Endothelial cell of umbilical vein (primary cell): ENCODE data around the gene DSG3. TPM values are rescaled to one million over a fixed set of nuclear protein-coding genes. Genes with fewer than 3 reads are reported as not detected.
A peak's percentile ranks its signal among the peaks of the same experiment; 100 is the strongest.

Experiments used
- BruUV-seq: library from RNA; stranded (reverse); fragments of 400-500 nt; replicated peaks from 2 replicates; lab custom pipeline; 2021; lab: Mats Ljungman, UMichigan
- CTCF ChIA-PET: fragments of 300-600, 350-600 bp; sonication (Branson Sonifier 250); formaldehyde crosslinking; loops from one replicate; lab custom pipeline; 2021; ENCODE audit warnings: antibody characterized with exemption, inconsistent platforms; lab: Charles Lee
- POLR2A ChIA-PET: fragments of 300-600, 350-600 bp; sonication (Branson Sonifier 250); formaldehyde crosslinking; loops from one replicate; lab custom pipeline; 2021; ENCODE audit warnings: antibody characterized with exemption, inconsistent platforms; lab: Charles Lee
- DNase-seq: peaks from one replicate; pipeline ENCODE4 v3.0.0-alpha.2; 2011; ENCODE audit warnings: low read depth, low spot score
- FAIRE-seq: peaks from 2 replicates; lab custom pipeline; 2011; peaks lifted over from hg19 to GRCh38; lab: Jason Lieb, UNC
- H2AFZ ChIP-seq: 2 replicates; pipeline ENCODE4 v1.6.0; 2012; ENCODE audit warnings: low read depth, low read length, control low read depth, inconsistent platforms
- H3K27ac ChIP-seq: 2 replicates; pipeline ENCODE4 v1.5.1; 2011; ENCODE audit warnings: low read depth, mild to moderate bottlenecking, control low read depth, low read length, moderate library complexity; ENCODE audit not compliant: insufficient read depth
- H3K27me3 ChIP-seq, 2 experiments: 2 replicates each; pipeline versions ENCODE4 v1.6.0 to v1.6.1; 2011; ENCODE audit warnings: low read length in 2 of 2, mixed read lengths in 1 of 2; ENCODE audit not compliant: control insufficient read depth in 2 of 2, insufficient read depth in 2 of 2
- H3K36me3 ChIP-seq, 2 experiments: 2 replicates in 1 of 2; 3 replicates in 1 of 2; pipeline ENCODE4 v1.5.1; 2011; ENCODE audit warnings: low read length in 2 of 2, mild to moderate bottlenecking in 1 of 2, moderate library complexity in 1 of 2; ENCODE audit not compliant: control insufficient read depth in 2 of 2, insufficient read depth in 2 of 2; ENCODE audit errors: extremely low read depth in 1 of 2
- H3K4me1 ChIP-seq: 3 replicates; pipeline ENCODE4 v1.5.1; 2011; ENCODE audit warnings: mild to moderate bottlenecking, low read length; ENCODE audit not compliant: control insufficient read depth, insufficient read depth; ENCODE audit errors: extremely low read depth
- H3K4me2 ChIP-seq: 2 replicates; pipeline ENCODE4 v1.6.1; 2011; ENCODE audit warnings: low read length, control low read depth, mixed read lengths; ENCODE audit not compliant: insufficient read depth
- H3K4me3 ChIP-seq, 3 experiments: fragments of 200-600 bp in 1 of 3; sonication (generic), shearing (Covaris generic) in 1 of 3; replicated peaks in 1 of 3; 2 replicates each; pipeline ENCODE4 v1.5.1; 2011 to 2016; ENCODE audit warnings: control low read depth in 3 of 3, low read length in 3 of 3, mild to moderate bottlenecking in 2 of 3, inconsistent platforms in 1 of 3, low read depth in 1 of 3, moderate library complexity in 1 of 3; ENCODE audit not compliant: insufficient read depth in 1 of 3
- H3K79me2 ChIP-seq: 2 replicates; pipeline ENCODE4 v1.6.0; 2012; ENCODE audit warnings: low read length, inconsistent platforms; ENCODE audit not compliant: control insufficient read depth, insufficient read depth
- H3K9ac ChIP-seq: replicated peaks from 2 replicates; pipeline ENCODE3; 2011; ENCODE audit warnings: low read length, control low read depth; ENCODE audit not compliant: insufficient read depth; ENCODE audit errors: extremely low read depth
- H3K9me1 ChIP-seq: replicated peaks from 3 replicates; pipeline ENCODE4 v1.6.0; 2011; ENCODE audit warnings: mild to moderate bottlenecking, low read length; ENCODE audit not compliant: control insufficient read depth, insufficient read depth; ENCODE audit errors: extremely low read depth
- H3K9me3 ChIP-seq: replicated peaks from 2 replicates; pipeline ENCODE4 v1.5.1; 2012; ENCODE audit warnings: low read length, inconsistent platforms; ENCODE audit not compliant: control insufficient read depth, insufficient read depth
- H4K20me1 ChIP-seq: replicated peaks from 2 replicates; pipeline ENCODE3; 2011; ENCODE audit warnings: mild to moderate bottlenecking, low read length; ENCODE audit not compliant: control insufficient read depth, insufficient read depth; ENCODE audit errors: extremely low read depth
- CTCF ChIP-seq, 2 donors: IDR thresholded peaks; 1 replicate in 1 of 2; 2 replicates in 1 of 2; pipeline ENCODE4 v1.5.1; 2011; ENCODE audit warnings: low read length in 2 of 2, mild to moderate bottlenecking in 2 of 2, moderate library complexity in 2 of 2, control low read depth in 1 of 2, inconsistent platforms in 1 of 2, low read depth in 1 of 2; ENCODE audit not compliant: insufficient read depth in 1 of 2; ENCODE audit errors: extremely low read depth in 1 of 2
- FOS ChIP-seq: IDR thresholded peaks from 2 replicates; pipeline ENCODE4 v1.6.1; 2011; ENCODE audit warnings: mild to moderate bottlenecking, low read length, moderate library complexity, borderline replicate concordance; ENCODE audit not compliant: insufficient read depth
- GATA2 ChIP-seq: IDR thresholded peaks from 2 replicates; pipeline ENCODE4 v1.7.0; 2011; ENCODE audit warnings: low read depth, mild to moderate bottlenecking, moderate library complexity, mixed read lengths, low read length; ENCODE audit not compliant: insufficient read length, insufficient read depth
- JUN ChIP-seq: IDR thresholded peaks from 2 replicates; pipeline ENCODE4 v1.6.1; 2011; ENCODE audit warnings: borderline replicate concordance, low read depth; ENCODE audit not compliant: insufficient read length, insufficient read depth
- MAX ChIP-seq: IDR thresholded peaks from 2 replicates; pipeline ENCODE4 v1.6.1; 2011; ENCODE audit not compliant: insufficient read depth, insufficient read length
- MYC ChIP-seq: IDR thresholded peaks from one replicate; pipeline ENCODE4 v1.6.1; 2011; ENCODE audit warnings: mild to moderate bottlenecking, low read depth, low read length
- POLR2AphosphoS5 ChIP-seq: IDR thresholded peaks from 2 replicates; pipeline ENCODE4 v1.6.1; 2012; ENCODE audit warnings: low read depth, mild to moderate bottlenecking, control low read depth, low read length, moderate library complexity; ENCODE audit not compliant: insufficient read depth
- dilution Hi-C: fragments of 300-500 bp; cut with MboI; formaldehyde crosslinking; loops from one replicate; pipeline ENCODE4 v1.15.0; 2019; ENCODE audit warnings: low sequenced_read_pairs; ENCODE audit not compliant: extremely low pct_ligation_motif_present
- intact Hi-C: fragments of 100-400 bp; cut with micrococcal nuclease; formaldehyde crosslinking; loops from one replicate; pipeline ENCODE4 v1.10.0; 2022
- polyA plus RNA-seq, 4 experiments: library from polyadenylated mRNA; depleted of rRNA in 3 of 4; stranded (reverse) in 3 of 4; unstranded in 1 of 4; fragments of >200 nt; gene quantifications; 2 replicates each; pipeline versions ENCODE4 v1.2.1 to v1.2.3, GENCODE V29; 2011 to 2012; ENCODE audit warnings: missing spikeins in 1 of 4
- total RNA-seq: library from RNA; stranded (reverse); gene quantifications from 2 replicates; pipeline ENCODE4 v1.2.3, GENCODE V29; 2021

Gene DSG3
- total and polyA plus RNA-seq, 2 donors (not counting 3 experiments of a cell fraction or from before 2014, with no cell fraction given): 0.07 TPM; not detected in 1

- no peaks in the 10 kb centered on the region for H3K27me3 ChIP-seq
- H3K9ac ChIP-seq: no peak overlapping the region
- TF ChIP-seq FOS (no peak), GATA2 (no peak), JUN (no peak), CTCF (IDR thresholded peaks at IDR 0.05; ENCODE audit: extremely low read depth in 1 of 2, insufficient read depth in 1 of 2, low read depth in 1 of 2, low read length in 2 of 2) (peak; percentile 29 to 42), MAX (no peak), MYC (no peak), POLR2AphosphoS5 (no peak)
- dilution Hi-C loops (no loop called here), intact Hi-C loops (no loop called here)
- no peak overlapping the region for H3K4me3 ChIP-seq
- H3K9me1 ChIP-seq: no peaks in the 10 kb centered on the region
- H3K9me3 ChIP-seq: no peaks in the 10 kb centered on the region
- H3K27ac ChIP-seq: no peak overlapping the region
- H3K4me1 ChIP-seq: no peaks in the 10 kb centered on the region
- H4K20me1 ChIP-seq: peaks cover 2% of the 10 kb centered on the region
- DNase-seq (no peak), FAIRE-seq (peak; percentile 28)
- H3K4me2 ChIP-seq: no peak overlapping the region
- no peaks in the 10 kb centered on the region for H3K36me3 ChIP-seq
- no TSS peak for BruUV-seq
- CTCF ChIA-PET: no interaction called here
- H2AFZ ChIP-seq: no peak overlapping the region
- H3K79me2 ChIP-seq: no peaks in the 10 kb centered on the region
- POLR2A ChIA-PET: no interaction called here
Observed at GRCh38 chr18:31424383-31424988, 23.1 kb upstream of the DSG3 start.
